B cell (primary cell): ENCODE data around the gene HOOK2. TPM values are rescaled to one million over a fixed set of nuclear protein-coding genes. Genes with fewer than 3 reads are reported as not detected.

Experiments used
- ATAC-seq: fragments of 200-7000 bp; cut with Tn5 transposase; one replicate; pipeline ENCODE4 v1.10.0; 2021; ENCODE audit warnings: low read depth, mild to moderate bottlenecking, moderate number of reproducible peaks, moderate library complexity
- CTCF ChIA-PET: fragments of 350-600 bp; sonication (Branson Sonifier 250); formaldehyde crosslinking; loops from one replicate; lab custom pipeline; 2021; ENCODE audit warnings: antibody characterized with exemption, inconsistent platforms; lab: Charles Lee
- POLR2A ChIA-PET: fragments of 350-600 bp; sonication (Branson Sonifier 250); formaldehyde crosslinking; loops from one replicate; lab custom pipeline; 2021; ENCODE audit warnings: antibody characterized with exemption; lab: Charles Lee
- DNase-seq: peaks from one replicate; pipeline ENCODE4 v3.0.0; 2013
- H2AFZ ChIP-seq: 2 replicates; pipeline ENCODE4 v1.6.1; 2012; ENCODE audit warnings: mild to moderate bottlenecking, low read depth, low read length; ENCODE audit not compliant: insufficient read depth, poor library complexity, severe bottlenecking
- H3K27ac ChIP-seq, 2 donors: 1 replicate in 1 of 2; 2 replicates in 1 of 2; pipeline ENCODE4 v1.5.1; 2012 to 2013; ENCODE audit warnings: low read length in 2 of 2, mild to moderate bottlenecking in 2 of 2, moderate library complexity in 1 of 2
- H3K27me3 ChIP-seq, 4 experiments: fragments of 200-600 bp in 1 of 4; sonication (generic) in 1 of 4; replicated peaks in 1 of 4; 1 replicate in 2 of 4; 2 replicates in 2 of 4; pipeline versions ENCODE4 v1.6.1 to v1.7.0; 2013 to 2016; ENCODE audit warnings: low read length in 3 of 4, mild to moderate bottlenecking in 2 of 4, mixed read lengths in 1 of 4, moderate library complexity in 1 of 4; ENCODE audit not compliant: insufficient read depth in 4 of 4, control insufficient read depth in 3 of 4; ENCODE audit errors: control extremely low read depth in 1 of 4
- H3K36me3 ChIP-seq, 2 experiments: replicated peaks in 1 of 2; 1 replicate in 1 of 2; 2 replicates in 1 of 2; pipeline versions ENCODE4 v1.6.1 to v1.7.1; 2013; ENCODE audit warnings: low read length in 1 of 2; ENCODE audit not compliant: insufficient read depth in 2 of 2, control insufficient read depth in 1 of 2; ENCODE audit errors: control extremely low read depth in 1 of 2, extremely low read depth in 1 of 2
- H3K4me1 ChIP-seq, 2 donors: fragments of 200-600 bp in 1 of 2; sonication (generic) in 1 of 2; 1 replicate in 1 of 2; 2 replicates in 1 of 2; pipeline versions ENCODE4 v1.5.1 to v1.6.1; 2013 to 2017; ENCODE audit warnings: low read length in 2 of 2; ENCODE audit not compliant: control insufficient read depth in 2 of 2, insufficient read depth in 2 of 2
- H3K4me2 ChIP-seq: replicated peaks from 2 replicates; pipeline ENCODE3; 2012; ENCODE audit warnings: mild to moderate bottlenecking, low read depth, low read length; ENCODE audit not compliant: poor library complexity, severe bottlenecking
- H3K4me3 ChIP-seq, 5 experiments: fragments of 200-600 bp in 1 of 5; sonication (generic) in 1 of 5; 1 replicate in 3 of 5; 2 replicates in 2 of 5; pipeline versions ENCODE4 v1.5.1 to v1.7.0; 2011 to 2016; ENCODE audit warnings: low read length in 4 of 5, mild to moderate bottlenecking in 4 of 5, low read depth in 2 of 5, control low read depth in 1 of 5, moderate library complexity in 1 of 5; ENCODE audit not compliant: insufficient read depth in 1 of 5; ENCODE audit errors: control extremely low read depth in 1 of 5, extremely low read depth in 1 of 5
- H3K79me2 ChIP-seq: fragments of 200-600 bp; sonication (generic); one replicate; pipeline ENCODE4 v1.6.0; 2016; ENCODE audit warnings: low read length; ENCODE audit not compliant: control insufficient read depth, insufficient read depth
- H3K9ac ChIP-seq: fragments of 200-600 bp; sonication (generic); 2 replicates; pipeline ENCODE4 v1.6.1; 2017; ENCODE audit warnings: mild to moderate bottlenecking, low read length, moderate library complexity
- H3K9me3 ChIP-seq, 3 donors: one replicate each; pipeline versions ENCODE4 v1.6.1 to v1.7.1; 2013; ENCODE audit warnings: low read length in 2 of 3; ENCODE audit not compliant: control insufficient read depth in 2 of 3, insufficient read depth in 1 of 3; ENCODE audit errors: control extremely low read depth in 1 of 3
- H4K20me1 ChIP-seq: 2 replicates; pipeline ENCODE4 v1.6.0; 2012; ENCODE audit warnings: mild to moderate bottlenecking, low read length; ENCODE audit not compliant: insufficient read depth, control insufficient read depth, poor library complexity, severe bottlenecking
- H3K27ac Mint-ChIP-seq: one replicate; pipeline ENCODE4 v1.8.0; 2021; ENCODE audit warnings: mixed read lengths
- H3K27me3 Mint-ChIP-seq: one replicate; pipeline ENCODE4 v1.8.0; 2021; ENCODE audit warnings: mixed read lengths
- H3K4me1 Mint-ChIP-seq: one replicate; pipeline ENCODE4 v1.8.0; 2021; ENCODE audit warnings: mixed read lengths
- H3K4me3 Mint-ChIP-seq: one replicate; pipeline ENCODE4 v1.8.0; 2021; ENCODE audit warnings: mixed read lengths
- H3K9me3 Mint-ChIP-seq: one replicate; pipeline ENCODE4 v1.8.0; 2022; ENCODE audit warnings: mixed read lengths; ENCODE audit not compliant: insufficient read depth
- EZH2 ChIP-seq: IDR thresholded peaks from 2 replicates; pipeline ENCODE4 v1.6.1; 2012; ENCODE audit warnings: borderline replicate concordance, low read depth, mild to moderate bottlenecking, moderate library complexity, low read length; ENCODE audit not compliant: insufficient read depth, poor library complexity, severe bottlenecking
- WGBS: methylation state at CpG from one replicate; pipeline ENCODE4 v1.1.5; 2013; ENCODE audit warnings: missing lambda C conversion rate; ENCODE audit not compliant: insufficient coverage; 5-methylcytosine and 5-hydroxymethylcytosine counted together
- intact Hi-C: fragments of 100-400 bp; cut with micrococcal nuclease; formaldehyde crosslinking; loops from one replicate; pipeline ENCODE4 v1.10.0; 2022
- polyA plus RNA-seq: library from polyadenylated mRNA; depleted of rRNA; stranded (reverse); fragments of >200 nt; gene quantifications from 2 replicates; pipeline ENCODE4 v1.2.3, GENCODE V29; 2012
- total RNA-seq, 2 donors: library from RNA; stranded (reverse); fragments of 120-200 nt in 1 of 2; gene quantifications; 1 replicate in 1 of 2; 2 replicates in 1 of 2; pipeline versions ENCODE4 v1.2.3 to v1.2.4, GENCODE V29; 2013 to 2022
- TF ChIP-seq, protein P1 (sequence below): fragments of 200-600 bp; IDR thresholded peaks from one replicate; pipeline ENCODE4 v1.8.0; 2022; ENCODE audit warnings: antibody characterized with exemption, mild to moderate bottlenecking

The HOOK2 gene
- total and polyA plus RNA-seq, 2 donors (not counting 1 experiment from before 2014, with no cell fraction given): 30.3 to 33.4 TPM

DNA sequence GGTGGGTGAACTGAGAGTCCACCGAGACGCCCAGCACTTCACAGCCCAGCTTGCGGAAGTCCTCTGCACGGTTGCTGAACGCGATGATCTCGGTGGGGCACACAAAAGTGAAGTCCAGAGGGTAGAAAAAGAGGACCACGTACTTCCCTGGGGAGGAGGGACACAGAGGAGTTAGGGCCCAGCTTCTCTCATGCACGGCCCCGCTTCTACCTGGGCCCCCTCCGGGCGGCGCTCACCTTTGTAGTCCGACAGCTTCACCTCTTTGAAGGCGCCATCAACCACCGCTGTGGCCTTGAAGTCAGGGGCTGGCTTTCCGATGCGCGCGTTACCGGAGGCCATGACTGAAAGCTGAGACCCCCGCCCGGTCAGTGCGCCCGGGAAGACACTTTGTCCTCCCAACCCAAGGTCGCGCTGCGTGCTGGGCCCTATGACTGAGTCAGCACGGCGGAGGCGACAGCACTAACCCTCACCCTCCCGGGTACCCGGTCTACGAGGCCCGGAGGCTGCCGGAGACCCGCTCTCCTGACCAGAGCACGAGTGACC lies 25.6 kb upstream of the HOOK2 start:
- H3K4me3 Mint-ChIP-seq: peak overlapping the region; percentile 88
- CTCF ChIA-PET: interaction anchor here (0.8 to 17.9 kb wide), 4 partner anchors 8 to 296 kb away, joined by 3 to 1147 read pairs (median 4); partner anchors contain the start of genes HOOK2 and JUNB
- Histone ChIP-seq H4K20me1 (no peaks in the 10 kb centered on the region), H3K36me3 (peaks cover 0 to 3% of the 10 kb centered on the region in 2 experiments), H3K9ac (peak overlapping the region; percentile 87), H2AFZ (peak overlapping the region; percentile 87), H3K79me2 (peaks cover 8% of the 10 kb centered on the region), H3K27me3 (no peaks in the 10 kb centered on the region), H3K4me1 (peaks cover 23 to 33% of the 10 kb centered on the region in 2 donors), H3K27ac (peak overlapping the region in 1 of 2 donors; percentile 60), H3K4me3 (peak overlapping the region; percentile 32 to 87 (median 83)), H3K9me3 (peaks cover 0 to 2% (median 0%) of the 10 kb centered on the region in 3 donors), H3K4me2 (peak overlapping the region; percentile 100)
- ATAC-seq (no peak), DNase-seq (no peak)
- POLR2A ChIA-PET: interaction anchor here (0.6 to 1.9 kb wide), 3 partner anchors 10 to 104 kb away, joined by 4 to 10 read pairs (median 5); partner anchors contain the start of gene JUNB
- TF ChIP-seq EZH2: no peak
- TF ChIP-seq, protein P1, sequence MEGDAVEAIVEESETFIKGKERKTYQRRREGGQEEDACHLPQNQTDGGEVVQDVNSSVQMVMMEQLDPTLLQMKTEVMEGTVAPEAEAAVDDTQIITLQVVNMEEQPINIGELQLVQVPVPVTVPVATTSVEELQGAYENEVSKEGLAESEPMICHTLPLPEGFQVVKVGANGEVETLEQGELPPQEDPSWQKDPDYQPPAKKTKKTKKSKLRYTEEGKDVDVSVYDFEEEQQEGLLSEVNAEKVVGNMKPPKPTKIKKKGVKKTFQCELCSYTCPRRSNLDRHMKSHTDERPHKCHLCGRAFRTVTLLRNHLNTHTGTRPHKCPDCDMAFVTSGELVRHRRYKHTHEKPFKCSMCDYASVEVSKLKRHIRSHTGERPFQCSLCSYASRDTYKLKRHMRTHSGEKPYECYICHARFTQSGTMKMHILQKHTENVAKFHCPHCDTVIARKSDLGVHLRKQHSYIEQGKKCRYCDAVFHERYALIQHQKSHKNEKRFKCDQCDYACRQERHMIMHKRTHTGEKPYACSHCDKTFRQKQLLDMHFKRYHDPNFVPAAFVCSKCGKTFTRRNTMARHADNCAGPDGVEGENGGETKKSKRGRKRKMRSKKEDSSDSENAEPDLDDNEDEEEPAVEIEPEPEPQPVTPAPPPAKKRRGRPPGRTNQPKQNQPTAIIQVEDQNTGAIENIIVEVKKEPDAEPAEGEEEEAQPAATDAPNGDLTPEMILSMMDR: no peak
- H3K27me3 Mint-ChIP-seq: peaks cover 3% of the 10 kb centered on the region
- intact Hi-C loops: no loop called here
- H3K4me1 Mint-ChIP-seq: peaks cover 27% of the 10 kb centered on the region
- WGBS: 22% methylated on average over 38 of the region's 38 CpGs
- H3K9me3 Mint-ChIP-seq: no peaks in the 10 kb centered on the region
- H3K27ac Mint-ChIP-seq: peak overlapping the region; percentile 29

DNA sequence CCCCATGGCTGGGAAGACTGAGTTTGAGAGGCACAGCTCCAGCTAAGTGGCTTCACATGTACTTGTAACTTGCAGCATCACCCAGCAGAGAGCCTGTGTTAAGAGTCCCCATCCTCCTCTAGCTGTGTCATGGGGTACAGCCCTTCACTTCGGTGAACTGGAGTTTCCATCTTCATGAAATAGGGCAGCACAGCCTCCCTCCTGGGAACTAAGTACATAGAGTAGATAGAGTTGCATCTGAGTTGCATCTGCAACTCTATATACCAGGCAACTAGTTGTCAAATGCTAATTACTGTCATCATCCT lies 25.1 kb upstream of the HOOK2 start:
- Histone ChIP-seq H3K27me3 (no peaks in the 10 kb centered on the region), H4K20me1 (no peaks in the 10 kb centered on the region), H3K79me2 (peaks cover 8% of the 10 kb centered on the region), H3K9me3 (no peaks in the 10 kb centered on the region), H3K4me2 (peak overlapping the region; percentile 100), H3K27ac (no peak overlapping the region), H3K36me3 (peaks cover 0 to 3% of the 10 kb centered on the region in 2 experiments), H2AFZ (no peak overlapping the region), H3K4me3 (no peak overlapping the region), H3K4me1 (peaks cover 28 to 36% of the 10 kb centered on the region in 2 donors), H3K9ac (peak overlapping the region; percentile 87)
- no peak for TF ChIP-seq EZH2
- TF ChIP-seq, protein P1: no peak
- DNase-seq: no peak
- WGBS: no CpG with 5 or more reads among the region's 1 CpG
- Mint-ChIP-seq H3K4me1 (peaks cover 30% of the 10 kb centered on the region), H3K9me3 (no peaks in the 10 kb centered on the region), H3K27me3 (peaks cover 3% of the 10 kb centered on the region), H3K27ac (no peak overlapping the region), H3K4me3 (peak overlapping the region; percentile 88)
- no peak for ATAC-seq
- CTCF ChIA-PET: interaction anchor here (0.6 to 17.9 kb wide), 5 partner anchors 9 to 296 kb away, joined by 3 to 1147 read pairs (median 3); partner anchors contain the start of genes HOOK2 and JUNB
- intact Hi-C loops: no loop called here
- POLR2A ChIA-PET: interaction anchor here (0.6 to 1.9 kb wide), 3 partner anchors 9 to 105 kb away, joined by 4 to 10 read pairs (median 5); partner anchors contain the start of gene JUNB
